Liver (tissue), 9 donors: Measurements from ENCODE around the gene C1QL2. TPM values are rescaled to one million over a fixed set of nuclear protein-coding genes. Genes with fewer than 3 reads are reported as not detected.
A peak's percentile ranks its signal among the peaks of the same experiment; 100 is the strongest.

Source experiments
- DNase-seq: peaks from one replicate; pipeline ENCODE4 v3.0.0-alpha.2; 2017; ENCODE audit warnings: low spot score
- H3K27ac ChIP-seq, 2 donors: one replicate each; pipeline ENCODE4 v1.7.0; 2013; ENCODE audit warnings: inconsistent platforms in 2 of 2, low read length in 2 of 2, control low read depth in 1 of 2, low read depth in 1 of 2, mild to moderate bottlenecking in 1 of 2
- H3K27me3 ChIP-seq, 4 donors: one replicate each; pipeline versions ENCODE4 v1.6.1 to v1.7.0; 2013; ENCODE audit warnings: low read length in 3 of 4, inconsistent platforms in 1 of 4, mild to moderate bottlenecking in 1 of 4, moderate library complexity in 1 of 4; ENCODE audit not compliant: control insufficient read depth in 4 of 4, insufficient read depth in 4 of 4
- H3K36me3 ChIP-seq, 4 donors: one replicate each; pipeline versions ENCODE4 v1.6.1 to v1.7.0; 2013; ENCODE audit warnings: low read length in 3 of 4, mild to moderate bottlenecking in 3 of 4, low read depth in 1 of 4, moderate library complexity in 1 of 4; ENCODE audit not compliant: control insufficient read depth in 4 of 4, insufficient read depth in 3 of 4
- H3K4me1 ChIP-seq, 4 donors: one replicate each; pipeline versions ENCODE4 v1.6.1 to v1.7.0; 2013; ENCODE audit warnings: low read length in 3 of 4, mild to moderate bottlenecking in 3 of 4, moderate library complexity in 1 of 4; ENCODE audit not compliant: control insufficient read depth in 4 of 4, insufficient read depth in 4 of 4
- H3K4me3 ChIP-seq, 3 donors: one replicate each; pipeline versions ENCODE4 v1.6.1 to v1.7.0; 2013; ENCODE audit warnings: low read length in 3 of 3, control low read depth in 1 of 3, low read depth in 1 of 3, mild to moderate bottlenecking in 1 of 3
- H3K9ac ChIP-seq, 2 donors: one replicate each; pipeline ENCODE4 v1.7.0; 2013; ENCODE audit warnings: low read length in 2 of 2, mild to moderate bottlenecking in 2 of 2, moderate library complexity in 2 of 2, control low read depth in 1 of 2, low read depth in 1 of 2
- H3K9me3 ChIP-seq, 4 donors: one replicate each; pipeline versions ENCODE4 v1.6.1 to v1.7.0; 2013; ENCODE audit warnings: low read length in 3 of 4; ENCODE audit not compliant: control insufficient read depth in 4 of 4
- ATF3 ChIP-seq: IDR thresholded peaks from 2 replicates; pipeline ENCODE4 v1.6.1; 2016; ENCODE audit warnings: antibody characterized with exemption
- EGR1 ChIP-seq, 2 donors: IDR thresholded peaks; 2 replicates each; pipeline ENCODE4 v1.6.1; 2016 to 2018; ENCODE audit warnings: antibody characterized with exemption in 2 of 2, low read depth in 2 of 2
- FOXA1 ChIP-seq: IDR thresholded peaks from 2 replicates; pipeline ENCODE4 v1.6.1; 2016; ENCODE audit warnings: antibody characterized with exemption
- FOXA2 ChIP-seq: IDR thresholded peaks from 2 replicates; pipeline ENCODE4 v1.6.1; 2016; ENCODE audit warnings: antibody characterized with exemption
- GABPA ChIP-seq, 2 donors: IDR thresholded peaks in 1 of 2; conservative IDR thresholded peaks in 1 of 2; 2 replicates each; pipeline ENCODE4 v1.6.1; 2016; ENCODE audit warnings: antibody characterized with exemption in 2 of 2, mild to moderate bottlenecking in 1 of 2, moderate library complexity in 1 of 2
- HNF4A ChIP-seq, 2 donors: conservative IDR thresholded peaks; 2 replicates each; pipeline ENCODE4 v1.6.1; 2016; ENCODE audit warnings: antibody characterized with exemption in 2 of 2, mild to moderate bottlenecking in 2 of 2
- JUND ChIP-seq, 2 donors: IDR thresholded peaks; 2 replicates each; pipeline ENCODE4 v1.6.1; 2016; ENCODE audit warnings: antibody characterized with exemption in 2 of 2
- RAD21 ChIP-seq, 2 donors: IDR thresholded peaks; 2 replicates each; pipeline ENCODE4 v1.6.1; 2016; ENCODE audit warnings: antibody characterized with exemption in 2 of 2, mild to moderate bottlenecking in 2 of 2
- RXRA ChIP-seq, 2 donors: IDR thresholded peaks; 2 replicates each; pipeline ENCODE4 v1.6.1; 2017 to 2018; ENCODE audit warnings: antibody characterized with exemption in 2 of 2, mild to moderate bottlenecking in 1 of 2
- TAF1 ChIP-seq: conservative IDR thresholded peaks from 2 replicates; pipeline ENCODE4 v1.6.1; 2016; ENCODE audit warnings: antibody characterized with exemption, mild to moderate bottlenecking
- YY1 ChIP-seq: IDR thresholded peaks from 2 replicates; pipeline ENCODE4 v1.6.1; 2016; ENCODE audit warnings: antibody characterized with exemption, mild to moderate bottlenecking
- WGBS: extraction: QIAGEN DNeasy Blood & Tissue Kit; methylation state at CpG from one replicate; pipeline ENCODE4 v1.1.7; 2013; 5-methylcytosine and 5-hydroxymethylcytosine counted together
- polyA plus RNA-seq, 2 donors: library from polyadenylated mRNA; stranded (reverse) in 1 of 2; unstranded in 1 of 2; fragments of 200-250 nt in 1 of 2; fragments of >200 nt in 1 of 2; fragmentation: Nextera tagmentation in 1 of 2; extraction: Ambion mirVana in 1 of 2; gene quantifications; one replicate each; pipeline versions ENCODE4 v1.2.1 to v1.2.3, GENCODE V29; 2013 to 2015
- total RNA-seq, 2 donors: library from RNA; depleted of rRNA; stranded (reverse); fragments of >200 nt; gene quantifications; one replicate each; pipeline ENCODE4 v1.2.3, GENCODE V29; 2014
- TF ChIP-seq, protein P1 (sequence below): IDR thresholded peaks from 2 replicates; pipeline ENCODE4 v1.6.1; 2016; ENCODE audit warnings: antibody characterized with exemption, mild to moderate bottlenecking
- TF ChIP-seq, protein P2 (sequence below): fragments of 150-350 bp; IDR thresholded peaks from 2 replicates; pipeline ENCODE4 v1.5.1; 2017; ENCODE audit warnings: improper control_type of control experiment, low read depth, low read length; ENCODE audit not compliant: missing input control
- donor health status: healthy.
- donor health status: healthy.
- donor health status: healthy.
- donor health status: healthy.
- donor health status: healthy.

The C1QL2 gene
- total and polyA plus RNA-seq, 4 donors: not detected

DNA sequence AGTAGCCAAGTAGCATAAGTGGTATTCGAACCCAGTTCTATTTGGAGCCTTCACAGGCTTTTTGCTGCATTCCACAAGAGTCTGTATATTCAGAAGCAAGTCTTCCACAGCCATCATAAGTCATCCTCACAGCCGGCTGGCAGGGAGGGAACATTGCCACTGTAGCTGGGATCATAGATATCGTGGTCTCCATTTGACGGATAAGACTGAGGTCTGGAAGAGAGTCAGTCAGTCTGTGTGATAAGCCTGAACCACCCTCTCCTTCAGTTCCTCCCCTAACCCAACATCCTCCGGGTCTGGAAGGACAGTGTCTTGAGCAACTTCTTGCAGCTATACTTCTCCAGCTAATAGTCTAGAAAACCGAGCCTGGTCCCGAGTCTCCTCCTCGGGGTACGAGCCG lies 17.0 kb upstream of the C1QL2 start:
- H3K4me3 ChIP-seq: no peak overlapping the region
- 80% methylated on average over 10 of the region's 10 CpGs for WGBS

GRCh38 chr2:119174993-119175347 lies 16.4 kb upstream of the C1QL2 start:
- 83% methylated on average over 6 of the region's 6 CpGs for WGBS

More for the DNA sequence above, 17.0 kb upstream of the C1QL2 start:
- no peaks in the 10 kb centered on the region for H3K4me1 ChIP-seq
- no peaks in the 10 kb centered on the region for H3K27me3 ChIP-seq
- no peak overlapping the region for H3K9ac ChIP-seq
- TF ChIP-seq GABPA (IDR thresholded peaks at IDR 0.05 in 1 of 2, conservative IDR thresholded peaks at IDR 0.05 in 1 of 2) (no peak), RXRA (IDR thresholded peaks at IDR 0.05) (no peak), YY1 (no peak), TAF1 (no peak), EGR1 (IDR thresholded peaks at IDR 0.05; ENCODE audit: low read depth in 2 of 2) (no peak), FOXA2 (no peak), FOXA1 (no peak), ATF3 (no peak), RAD21 (IDR thresholded peaks at IDR 0.05) (no peak), JUND (IDR thresholded peaks at IDR 0.05) (no peak)
- TF ChIP-seq, protein P1, sequence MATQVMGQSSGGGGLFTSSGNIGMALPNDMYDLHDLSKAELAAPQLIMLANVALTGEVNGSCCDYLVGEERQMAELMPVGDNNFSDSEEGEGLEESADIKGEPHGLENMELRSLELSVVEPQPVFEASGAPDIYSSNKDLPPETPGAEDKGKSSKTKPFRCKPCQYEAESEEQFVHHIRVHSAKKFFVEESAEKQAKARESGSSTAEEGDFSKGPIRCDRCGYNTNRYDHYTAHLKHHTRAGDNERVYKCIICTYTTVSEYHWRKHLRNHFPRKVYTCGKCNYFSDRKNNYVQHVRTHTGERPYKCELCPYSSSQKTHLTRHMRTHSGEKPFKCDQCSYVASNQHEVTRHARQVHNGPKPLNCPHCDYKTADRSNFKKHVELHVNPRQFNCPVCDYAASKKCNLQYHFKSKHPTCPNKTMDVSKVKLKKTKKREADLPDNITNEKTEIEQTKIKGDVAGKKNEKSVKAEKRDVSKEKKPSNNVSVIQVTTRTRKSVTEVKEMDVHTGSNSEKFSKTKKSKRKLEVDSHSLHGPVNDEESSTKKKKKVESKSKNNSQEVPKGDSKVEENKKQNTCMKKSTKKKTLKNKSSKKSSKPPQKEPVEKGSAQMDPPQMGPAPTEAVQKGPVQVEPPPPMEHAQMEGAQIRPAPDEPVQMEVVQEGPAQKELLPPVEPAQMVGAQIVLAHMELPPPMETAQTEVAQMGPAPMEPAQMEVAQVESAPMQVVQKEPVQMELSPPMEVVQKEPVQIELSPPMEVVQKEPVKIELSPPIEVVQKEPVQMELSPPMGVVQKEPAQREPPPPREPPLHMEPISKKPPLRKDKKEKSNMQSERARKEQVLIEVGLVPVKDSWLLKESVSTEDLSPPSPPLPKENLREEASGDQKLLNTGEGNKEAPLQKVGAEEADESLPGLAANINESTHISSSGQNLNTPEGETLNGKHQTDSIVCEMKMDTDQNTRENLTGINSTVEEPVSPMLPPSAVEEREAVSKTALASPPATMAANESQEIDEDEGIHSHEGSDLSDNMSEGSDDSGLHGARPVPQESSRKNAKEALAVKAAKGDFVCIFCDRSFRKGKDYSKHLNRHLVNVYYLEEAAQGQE: no peak
- DNase-seq: peak; percentile 49
- H3K27ac ChIP-seq: no peak overlapping the region
- H3K36me3 ChIP-seq: no peaks in the 10 kb centered on the region
- H3K9me3 ChIP-seq: no peaks in the 10 kb centered on the region

DNA sequence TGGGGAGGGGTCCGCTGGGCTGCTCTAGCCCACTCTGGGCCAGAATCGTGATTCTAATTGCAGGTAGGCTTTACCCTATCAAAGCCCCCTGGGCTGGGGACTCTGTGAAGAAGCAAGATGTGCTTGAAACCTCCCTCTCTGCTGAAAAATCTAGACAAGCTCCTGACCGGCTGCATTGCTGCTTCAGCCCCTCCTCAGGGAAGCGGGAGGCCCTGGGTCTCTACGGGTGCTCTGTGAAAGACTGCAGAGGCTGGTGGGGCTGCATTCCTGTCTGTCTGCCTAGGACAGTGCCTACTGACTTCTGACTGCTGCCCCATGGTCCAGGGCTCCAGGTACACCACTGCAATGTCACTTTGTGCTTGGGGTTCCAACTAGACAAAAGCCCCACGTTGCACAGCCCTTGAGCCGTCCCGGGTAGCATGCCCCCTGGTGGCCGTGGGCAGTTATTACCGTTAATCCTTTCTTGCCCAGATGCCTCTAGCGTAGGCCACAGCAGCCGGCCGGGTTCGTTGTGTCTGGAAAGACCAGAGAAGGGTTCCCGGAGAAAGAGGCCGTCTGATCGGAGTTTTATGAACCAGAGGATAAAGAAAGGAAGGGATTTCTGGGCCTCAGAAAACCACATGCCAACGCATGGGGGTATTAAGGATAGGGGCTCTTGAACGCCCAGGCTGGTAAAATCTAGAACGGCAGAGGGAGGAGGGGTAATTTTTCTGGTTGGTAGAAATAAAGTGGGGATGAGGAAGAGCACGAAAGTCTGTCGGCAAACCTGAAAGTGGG lies 15.9 kb upstream of the C1QL2 start:
- DNase-seq: peak; percentile 80
- Histone ChIP-seq H3K27ac (no peak overlapping the region), H3K27me3 (no peaks in the 10 kb centered on the region), H3K36me3 (no peaks in the 10 kb centered on the region), H3K9me3 (no peaks in the 10 kb centered on the region), H3K9ac (no peak overlapping the region), H3K4me1 (no peaks in the 10 kb centered on the region), H3K4me3 (no peak overlapping the region)
- TF ChIP-seq RAD21 (IDR thresholded peaks at IDR 0.05) (peak; percentile 59 to 80), ATF3 (no peak)
- TF ChIP-seq, protein P2, sequence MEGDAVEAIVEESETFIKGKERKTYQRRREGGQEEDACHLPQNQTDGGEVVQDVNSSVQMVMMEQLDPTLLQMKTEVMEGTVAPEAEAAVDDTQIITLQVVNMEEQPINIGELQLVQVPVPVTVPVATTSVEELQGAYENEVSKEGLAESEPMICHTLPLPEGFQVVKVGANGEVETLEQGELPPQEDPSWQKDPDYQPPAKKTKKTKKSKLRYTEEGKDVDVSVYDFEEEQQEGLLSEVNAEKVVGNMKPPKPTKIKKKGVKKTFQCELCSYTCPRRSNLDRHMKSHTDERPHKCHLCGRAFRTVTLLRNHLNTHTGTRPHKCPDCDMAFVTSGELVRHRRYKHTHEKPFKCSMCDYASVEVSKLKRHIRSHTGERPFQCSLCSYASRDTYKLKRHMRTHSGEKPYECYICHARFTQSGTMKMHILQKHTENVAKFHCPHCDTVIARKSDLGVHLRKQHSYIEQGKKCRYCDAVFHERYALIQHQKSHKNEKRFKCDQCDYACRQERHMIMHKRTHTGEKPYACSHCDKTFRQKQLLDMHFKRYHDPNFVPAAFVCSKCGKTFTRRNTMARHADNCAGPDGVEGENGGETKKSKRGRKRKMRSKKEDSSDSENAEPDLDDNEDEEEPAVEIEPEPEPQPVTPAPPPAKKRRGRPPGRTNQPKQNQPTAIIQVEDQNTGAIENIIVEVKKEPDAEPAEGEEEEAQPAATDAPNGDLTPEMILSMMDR: peak; percentile 62
- TF ChIP-seq, protein P1: no peak
- 69% methylated on average over 22 of the region's 22 CpGs for WGBS

More at GRCh38 chr2:119174993-119175347, 16.4 kb upstream of the C1QL2 start:
- H3K4me3 ChIP-seq: no peak overlapping the region
- TF ChIP-seq RAD21 (IDR thresholded peaks at IDR 0.05) (no peak), HNF4A (conservative IDR thresholded peaks at IDR 0.05) (no peak)
- no peak overlapping the region for H3K9ac ChIP-seq
- no peaks in the 10 kb centered on the region for H3K4me1 ChIP-seq
- no peaks in the 10 kb centered on the region for H3K36me3 ChIP-seq
- H3K9me3 ChIP-seq: no peaks in the 10 kb centered on the region
- DNase-seq: no peak
- no peak overlapping the region for H3K27ac ChIP-seq
- H3K27me3 ChIP-seq: no peaks in the 10 kb centered on the region
